Activated naive CD8-positive, alpha-beta T cell treated with anti-CD3 and anti-CD28 coated beads, Interleukin-2, amount 50 U/mL, for 24 hours (primary cell): ENCODE measurements around the gene TSPAN2.

Experiments
- ATAC-seq: fragments of 150-1000 bp; cut with Tn5 transposase; one replicate; pipeline ENCODE4 v1.10.0; 2021
- DNase-seq: peaks from one replicate; pipeline ENCODE4 v3.0.0; 2021
- H3K27ac Mint-ChIP-seq: one replicate; pipeline ENCODE4 v1.8.0; 2021; ENCODE audit warnings: mild to moderate bottlenecking, mixed read lengths
- H3K27me3 Mint-ChIP-seq: one replicate; pipeline ENCODE4 v1.8.0; 2021; ENCODE audit warnings: mixed read lengths
- H3K36me3 Mint-ChIP-seq: one replicate; pipeline ENCODE4 v1.8.0; 2021; ENCODE audit warnings: low read depth, mixed read lengths
- H3K4me1 Mint-ChIP-seq: one replicate; pipeline ENCODE4 v1.8.0; 2021; ENCODE audit warnings: mixed read lengths
- H3K4me3 Mint-ChIP-seq: one replicate; pipeline ENCODE4 v1.8.0; 2021; ENCODE audit warnings: mild to moderate bottlenecking, moderate library complexity, mixed read lengths
- H3K9me3 Mint-ChIP-seq: one replicate; pipeline ENCODE4 v1.8.0; 2021; ENCODE audit warnings: mixed read lengths

TSPAN2 gene

DNA sequence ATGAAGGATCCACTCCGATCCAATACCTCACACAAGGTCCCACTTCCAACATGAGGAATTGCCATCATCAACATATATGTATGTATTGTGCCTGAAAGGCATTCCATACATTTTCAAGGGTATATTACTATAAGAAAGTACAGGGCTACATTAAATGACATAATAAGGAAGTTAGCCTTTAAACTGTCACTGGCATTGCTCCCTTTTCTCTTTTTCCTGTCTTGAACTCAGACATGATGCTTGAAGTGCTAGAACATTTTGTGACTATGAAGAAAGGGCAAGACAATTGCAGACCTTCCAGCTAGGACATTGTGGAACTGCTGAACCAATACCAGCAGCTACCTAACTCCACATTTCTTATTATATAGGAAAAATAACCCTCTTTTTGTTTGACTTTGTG, 2.9 kb upstream of the TSPAN2 start:
- no peak for ATAC-seq

DNA sequence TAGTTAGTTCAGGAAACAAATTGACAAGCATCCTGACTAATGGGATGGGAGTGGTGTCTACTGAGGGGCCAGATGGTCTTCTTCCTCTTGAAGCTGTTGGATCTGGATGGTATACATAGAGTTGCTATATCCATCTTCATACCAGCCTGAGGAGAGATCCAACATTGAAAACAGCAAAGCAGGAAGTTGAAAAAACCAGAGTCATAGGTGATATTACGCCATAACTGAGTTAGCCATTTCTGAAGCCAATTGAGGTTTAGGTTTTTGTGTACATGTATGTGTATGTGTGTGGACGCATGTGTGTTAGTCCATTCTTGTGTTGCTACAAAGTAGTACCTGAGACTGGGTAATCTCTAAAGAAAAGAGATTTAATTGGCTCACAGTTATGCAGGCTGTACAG, 2.3 kb upstream of the TSPAN2 start:
- H3K9me3 Mint-ChIP-seq, result peaks cover 4% of the 10 kb centered on the region
- no peaks in the 10 kb centered on the region for H3K36me3 Mint-ChIP-seq
- H3K27ac Mint-ChIP-seq, result no peak overlapping the region
- H3K27me3 Mint-ChIP-seq, result peaks cover 8% of the 10 kb centered on the region
- DNase-seq (no peak), ATAC-seq (no peak)
- no peak overlapping the region for H3K4me3 Mint-ChIP-seq
- peaks cover 27% of the 10 kb centered on the region for H3K4me1 Mint-ChIP-seq

More for the DNA sequence above, 2.9 kb upstream of the TSPAN2 start:
- no peaks in the 10 kb centered on the region for H3K36me3 Mint-ChIP-seq
- no peak overlapping the region for H3K4me3 Mint-ChIP-seq
- H3K9me3 Mint-ChIP-seq, result peaks cover 4% of the 10 kb centered on the region
- H3K27me3 Mint-ChIP-seq, result peaks cover 8% of the 10 kb centered on the region
- no peak for DNase-seq
- H3K4me1 Mint-ChIP-seq, result peaks cover 27% of the 10 kb centered on the region
- H3K27ac Mint-ChIP-seq, result no peak overlapping the region

DNA sequence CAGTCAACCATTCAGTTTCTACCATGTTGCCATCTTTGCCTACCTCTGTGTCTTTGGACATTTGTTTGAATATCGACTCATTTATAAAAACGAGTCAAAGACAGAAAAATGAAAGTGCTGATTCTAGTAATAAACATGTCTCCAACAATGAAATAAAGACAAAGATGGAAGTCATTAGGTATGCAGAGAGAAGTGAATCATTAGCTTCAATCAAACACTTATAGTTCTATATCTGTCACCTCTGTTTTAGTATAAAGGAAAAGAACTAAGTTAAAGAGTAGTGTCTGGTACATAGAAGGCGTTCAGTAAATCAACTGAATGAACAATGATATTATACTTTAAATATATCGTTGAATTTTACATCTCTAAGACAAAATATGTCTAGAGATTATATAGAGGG, 1.7 kb upstream of the TSPAN2 start:
- no peaks in the 10 kb centered on the region for H3K36me3 Mint-ChIP-seq

DNA sequence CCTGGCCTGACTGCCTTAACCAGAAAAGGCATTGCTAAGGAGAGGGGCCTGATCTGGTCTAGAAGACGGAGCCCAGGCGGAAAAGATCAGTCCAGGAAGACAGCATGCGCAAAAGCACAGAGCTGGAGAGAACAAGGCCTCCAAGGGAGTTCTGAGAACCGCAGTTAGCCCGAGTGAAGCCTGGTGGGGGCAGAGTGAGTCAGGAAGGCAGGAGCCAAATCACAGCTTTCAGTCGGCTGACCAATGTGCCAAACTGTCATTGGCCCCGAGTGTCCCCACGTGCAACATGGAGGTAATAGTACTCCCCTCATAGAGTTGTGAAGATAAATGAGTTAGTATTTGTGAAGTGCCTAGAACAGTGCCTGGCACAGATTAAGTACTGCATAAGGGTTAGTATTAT, 1.2 kb upstream of the TSPAN2 start:
- H3K27me3 Mint-ChIP-seq, result peaks cover 8% of the 10 kb centered on the region
- H3K4me1 Mint-ChIP-seq, result peaks cover 33% of the 10 kb centered on the region
- ATAC-seq (no peak), DNase-seq (no peak)
- H3K9me3 Mint-ChIP-seq, result peaks cover 4% of the 10 kb centered on the region
- no peaks in the 10 kb centered on the region for H3K36me3 Mint-ChIP-seq
- H3K4me3 Mint-ChIP-seq, result peak overlapping the region; percentile 78
- no peak overlapping the region for H3K27ac Mint-ChIP-seq

More for the DNA sequence above, 1.7 kb upstream of the TSPAN2 start:
- Mint-ChIP-seq H3K4me3 (no peak overlapping the region), H3K27ac (no peak overlapping the region), H3K9me3 (peaks cover 4% of the 10 kb centered on the region), H3K27me3 (peaks cover 8% of the 10 kb centered on the region), H3K4me1 (peaks cover 29% of the 10 kb centered on the region)
- ATAC-seq (no peak), DNase-seq (no peak)

DNA sequence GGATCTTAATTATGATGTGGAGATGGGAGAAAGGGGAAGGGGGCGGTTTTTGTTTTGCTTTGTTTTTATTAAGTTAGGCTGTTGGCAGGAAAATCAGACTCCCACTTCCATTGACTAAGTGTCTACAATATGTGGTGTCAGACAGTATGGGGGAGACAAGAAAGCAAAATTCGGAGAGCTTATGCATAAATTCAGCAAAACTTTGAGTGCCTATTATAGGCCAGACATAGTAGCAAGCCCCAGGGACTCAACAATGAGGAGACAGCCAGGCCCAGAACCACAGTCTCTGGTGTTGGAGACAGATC, 835 bp upstream of the TSPAN2 start:
- DNase-seq, result no peak
- peaks cover 34% of the 10 kb centered on the region for H3K4me1 Mint-ChIP-seq
- H3K36me3 Mint-ChIP-seq, result no peaks in the 10 kb centered on the region
- no peak for ATAC-seq
- H3K27me3 Mint-ChIP-seq, result peaks cover 8% of the 10 kb centered on the region
- peaks cover 4% of the 10 kb centered on the region for H3K9me3 Mint-ChIP-seq
- H3K27ac Mint-ChIP-seq, result no peak overlapping the region
- peak overlapping the region; percentile 78 for H3K4me3 Mint-ChIP-seq

DNA sequence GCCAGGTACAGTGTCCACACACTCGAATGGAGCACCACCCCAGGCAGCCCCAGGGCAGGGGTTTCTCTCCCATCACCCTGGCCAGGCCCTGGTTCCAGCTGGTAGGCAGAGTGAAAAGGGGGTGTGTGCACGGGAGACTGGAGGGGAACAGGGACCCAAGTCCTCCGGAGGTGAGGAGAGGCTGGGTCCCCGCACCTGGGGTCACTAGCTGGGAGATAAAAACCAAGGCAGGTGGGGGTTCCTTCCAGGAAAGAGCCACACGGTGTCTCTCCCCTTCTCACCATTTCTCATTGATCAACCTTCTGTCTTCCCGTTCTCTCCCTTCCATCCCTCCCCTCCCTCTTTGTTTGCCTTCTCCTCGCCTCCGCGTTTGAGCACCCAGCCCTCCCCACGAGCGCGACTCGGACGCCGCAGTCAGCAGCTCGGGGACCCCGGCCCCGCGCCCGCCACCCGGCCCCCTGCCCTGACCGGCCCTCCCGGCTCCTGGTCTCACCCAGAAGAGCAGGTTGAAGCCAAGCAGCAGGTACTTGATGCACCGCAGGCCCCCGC, 358 bp downstream of the TSPAN2 start:
- Mint-ChIP-seq H3K27me3 (peaks cover 8% of the 10 kb centered on the region), H3K36me3 (no peaks in the 10 kb centered on the region), H3K4me3 (peak overlapping the region; percentile 60), H3K27ac (no peak overlapping the region), H3K9me3 (peaks cover 4% of the 10 kb centered on the region), H3K4me1 (peaks cover 39% of the 10 kb centered on the region)
- DNase-seq (no peak), ATAC-seq (no peak)

DNA sequence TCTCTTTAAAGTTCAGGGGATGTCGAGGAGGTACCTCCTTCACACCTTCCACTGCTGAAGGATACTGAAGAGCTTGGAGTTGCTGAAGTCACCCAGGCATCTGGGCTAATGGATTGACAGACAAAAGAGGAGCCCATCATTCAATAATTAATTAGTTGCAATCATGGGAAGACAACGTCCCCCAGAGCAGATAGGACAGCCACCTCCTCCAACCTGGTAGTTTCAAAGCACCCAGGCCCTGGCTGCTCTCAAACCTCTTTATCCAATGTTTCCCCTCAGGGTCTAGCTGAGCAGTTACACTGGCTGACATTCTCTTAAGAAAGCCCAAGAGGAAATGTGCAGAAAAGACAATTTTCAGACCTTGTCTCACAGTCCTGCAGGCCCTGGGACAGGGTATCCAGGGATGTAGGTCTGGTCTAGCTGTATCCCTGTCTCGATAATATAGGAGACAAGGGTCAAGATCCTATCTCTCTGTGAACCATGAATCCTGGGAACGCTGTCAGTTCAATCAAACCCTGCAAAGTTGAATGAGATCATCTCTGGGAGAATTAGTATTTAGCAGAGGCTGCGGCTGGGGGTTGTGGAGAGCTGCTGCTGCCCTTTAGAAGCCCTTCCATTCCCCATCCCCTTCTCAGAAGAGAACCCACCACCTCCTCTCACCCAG, 1.1 kb downstream of the TSPAN2 start:
- no peak for DNase-seq
- H3K9me3 Mint-ChIP-seq, result peaks cover 4% of the 10 kb centered on the region

DNA sequence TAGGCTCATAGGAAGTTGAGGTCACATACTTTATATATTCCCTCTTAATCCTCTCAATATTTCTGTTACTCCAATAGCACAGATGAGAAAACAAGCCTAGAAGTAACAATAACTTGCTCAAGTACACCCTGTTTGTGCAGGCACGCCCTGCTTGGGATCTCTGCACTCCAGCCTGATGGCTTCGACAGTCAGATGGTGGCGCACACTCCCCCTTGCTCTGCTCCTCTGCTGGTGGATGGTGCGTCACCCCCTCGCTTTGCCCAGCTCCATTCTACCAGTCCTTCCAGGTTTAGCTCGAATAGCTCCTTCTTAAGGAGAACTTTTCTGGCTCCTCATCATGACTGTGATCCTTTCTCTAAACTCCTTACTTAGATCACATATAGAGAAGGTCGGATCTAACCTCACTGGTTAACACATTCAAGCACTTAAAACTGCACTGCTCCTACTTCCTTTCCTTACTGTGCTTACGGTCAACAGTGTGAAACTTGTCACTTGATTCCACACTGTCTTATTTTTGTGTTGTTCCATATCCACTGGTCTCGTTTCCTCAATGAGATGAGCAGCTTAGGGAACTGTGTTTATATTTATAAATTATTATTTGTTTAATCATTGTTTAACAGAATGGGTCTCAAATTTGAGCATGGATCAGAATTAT, 3.0 kb downstream of the TSPAN2 start:
- H3K4me3 Mint-ChIP-seq, result no peak overlapping the region
- DNase-seq (no peak), ATAC-seq (no peak)
- peaks cover 8% of the 10 kb centered on the region for H3K27me3 Mint-ChIP-seq
- H3K9me3 Mint-ChIP-seq, result peaks cover 4% of the 10 kb centered on the region
- H3K36me3 Mint-ChIP-seq, result no peaks in the 10 kb centered on the region
- peaks cover 36% of the 10 kb centered on the region for H3K4me1 Mint-ChIP-seq
- H3K27ac Mint-ChIP-seq, result no peak overlapping the region

More for the DNA sequence above, 1.1 kb downstream of the TSPAN2 start:
- peak overlapping the region; percentile 60 for H3K4me3 Mint-ChIP-seq
- H3K36me3 Mint-ChIP-seq, result no peaks in the 10 kb centered on the region
- H3K27ac Mint-ChIP-seq, result no peak overlapping the region
- peaks cover 39% of the 10 kb centered on the region for H3K4me1 Mint-ChIP-seq
- ATAC-seq, result no peak
- peaks cover 8% of the 10 kb centered on the region for H3K27me3 Mint-ChIP-seq

DNA sequence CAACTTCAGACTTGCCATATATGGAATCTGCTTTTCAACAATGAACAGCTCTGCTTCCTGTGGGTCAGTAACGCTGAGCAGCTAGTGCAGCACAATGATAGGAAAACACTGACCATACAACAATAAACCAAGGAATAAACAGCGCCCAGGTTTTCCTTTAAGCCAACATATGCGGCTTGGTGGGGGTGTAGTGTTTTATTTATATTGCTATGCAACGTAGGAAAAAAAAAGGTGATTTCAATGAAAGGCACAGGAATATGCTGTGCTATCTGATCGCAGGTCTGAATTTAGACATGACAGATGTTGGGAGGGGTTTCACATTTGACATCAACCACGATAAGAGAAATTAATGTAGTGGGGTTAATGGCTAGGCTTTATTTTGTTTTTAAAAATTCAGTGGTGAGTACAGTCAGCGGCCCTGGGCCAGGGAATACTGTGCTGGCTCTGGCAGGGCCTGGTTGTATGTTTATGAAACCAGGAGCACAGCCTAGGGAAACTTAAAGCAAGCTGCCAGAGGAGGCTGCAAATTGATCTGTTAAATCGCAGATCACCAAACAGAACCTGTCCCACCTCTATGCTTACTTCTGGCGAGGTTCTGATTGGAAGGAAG, 4.3 kb downstream of the TSPAN2 start:
- ATAC-seq (no peak), DNase-seq (no peak)
- Mint-ChIP-seq H3K4me3 (no peak overlapping the region), H3K4me1 (peaks cover 25% of the 10 kb centered on the region), H3K36me3 (no peaks in the 10 kb centered on the region), H3K27ac (no peak overlapping the region), H3K27me3 (peaks cover 8% of the 10 kb centered on the region), H3K9me3 (no peaks in the 10 kb centered on the region)

DNA sequence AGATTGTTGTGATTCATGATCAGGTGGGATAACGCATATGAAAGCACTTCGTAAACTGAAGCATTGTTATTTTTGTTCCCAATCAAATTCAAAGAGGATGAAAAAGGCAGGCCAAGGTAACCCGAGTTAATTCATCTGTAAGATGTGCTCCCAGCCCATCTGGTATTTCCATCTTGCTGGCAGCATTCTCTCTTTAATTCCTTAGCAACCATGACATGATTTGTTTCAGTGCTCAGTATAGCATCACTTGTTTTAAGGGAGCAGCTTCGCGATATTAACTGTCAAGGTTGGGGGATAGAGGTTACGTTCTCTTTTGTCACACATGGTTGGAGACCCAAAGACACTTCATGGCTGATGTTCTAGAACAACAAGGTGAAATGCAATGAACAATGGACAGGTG, 6.4 kb downstream of the TSPAN2 start:
- no peak for DNase-seq
- H3K4me1 Mint-ChIP-seq, result peaks cover 13% of the 10 kb centered on the region
- H3K27ac Mint-ChIP-seq, result no peak overlapping the region
- H3K4me3 Mint-ChIP-seq, result no peak overlapping the region
- ATAC-seq, result no peak
- no peaks in the 10 kb centered on the region for H3K36me3 Mint-ChIP-seq
- no peaks in the 10 kb centered on the region for H3K27me3 Mint-ChIP-seq
- H3K9me3 Mint-ChIP-seq, result no peaks in the 10 kb centered on the region

DNA sequence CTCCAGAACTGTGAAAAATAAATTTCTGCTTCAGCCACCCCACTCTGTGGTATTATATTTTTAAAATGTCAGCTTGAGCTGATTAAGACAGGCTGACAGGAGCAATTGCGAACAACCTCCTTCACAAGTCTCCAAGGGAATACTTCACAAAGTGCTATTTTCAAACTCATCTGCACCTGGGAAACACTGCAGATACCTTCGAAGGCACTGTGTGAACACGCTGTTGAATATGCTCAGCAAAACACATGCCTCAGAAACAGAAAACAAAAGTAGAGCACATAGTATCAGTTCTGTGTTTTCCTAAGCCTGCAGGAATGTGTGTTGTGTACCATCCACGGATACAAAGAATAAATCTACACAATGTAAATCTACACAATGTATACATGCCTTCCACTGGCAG, 10.6 kb downstream of the TSPAN2 start:
- H3K27me3 Mint-ChIP-seq, result peaks cover 11% of the 10 kb centered on the region
- peaks cover 22% of the 10 kb centered on the region for H3K4me1 Mint-ChIP-seq
- H3K9me3 Mint-ChIP-seq, result no peaks in the 10 kb centered on the region
- ATAC-seq (no peak), DNase-seq (no peak)
- no peaks in the 10 kb centered on the region for H3K36me3 Mint-ChIP-seq
- H3K27ac Mint-ChIP-seq, result no peak overlapping the region
- no peak overlapping the region for H3K4me3 Mint-ChIP-seq

DNA sequence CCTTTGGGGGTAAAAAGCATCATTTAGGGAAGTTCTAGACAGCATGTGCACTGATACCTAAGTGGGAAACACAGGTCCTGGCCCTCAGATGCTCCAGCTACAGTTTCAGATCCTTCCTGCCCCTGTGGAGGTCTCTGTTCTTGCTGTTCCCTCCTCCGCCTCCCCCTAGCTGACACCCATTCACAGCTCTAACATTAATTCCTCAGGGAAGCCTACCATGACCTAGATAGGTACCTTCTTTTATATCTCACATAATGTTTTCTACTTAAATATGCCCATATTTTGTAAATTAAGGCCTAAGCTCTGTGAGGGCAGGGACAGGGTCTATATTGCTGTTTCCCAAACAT, 11.3 kb downstream of the TSPAN2 start:
- no peak overlapping the region for H3K4me3 Mint-ChIP-seq
- no peak for DNase-seq
- no peaks in the 10 kb centered on the region for H3K36me3 Mint-ChIP-seq
- no peaks in the 10 kb centered on the region for H3K9me3 Mint-ChIP-seq
- peaks cover 11% of the 10 kb centered on the region for H3K27me3 Mint-ChIP-seq
- no peak for ATAC-seq
- H3K4me1 Mint-ChIP-seq, result peaks cover 30% of the 10 kb centered on the region
- H3K27ac Mint-ChIP-seq, result no peak overlapping the region

DNA sequence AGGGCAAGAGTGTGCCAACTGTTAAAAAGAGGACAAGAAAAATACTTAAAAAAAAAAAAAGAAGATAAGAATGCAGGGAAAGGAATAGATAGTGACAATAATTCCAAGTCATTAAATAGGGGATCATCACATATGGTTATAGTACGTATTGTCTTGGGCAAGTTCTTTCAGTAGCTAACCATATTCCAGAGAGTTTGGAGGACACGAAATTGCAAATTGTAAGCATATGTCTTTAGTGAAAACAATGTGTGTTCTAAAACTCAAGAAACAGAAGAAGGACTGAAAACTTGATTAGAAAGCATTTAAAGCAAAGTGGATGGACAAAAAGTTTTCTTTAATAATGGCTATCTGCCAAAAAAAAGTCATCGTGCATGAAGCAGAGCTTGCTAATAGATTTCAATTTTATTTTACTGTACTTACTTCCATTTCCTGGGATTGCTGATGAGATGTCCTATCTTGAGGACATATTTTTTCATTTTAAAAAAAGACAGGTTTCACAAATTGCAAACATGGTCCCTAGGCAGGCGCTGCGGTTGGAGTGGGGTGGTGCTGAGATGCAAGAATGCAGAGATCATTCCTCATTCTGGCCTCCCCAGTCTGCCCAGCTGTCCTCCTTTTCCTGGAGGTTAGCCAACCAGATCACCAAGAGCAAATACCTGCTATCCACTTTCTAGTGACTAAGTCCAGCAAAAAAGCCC, 11.9 kb downstream of the TSPAN2 start:
- no peaks in the 10 kb centered on the region for H3K36me3 Mint-ChIP-seq
- no peaks in the 10 kb centered on the region for H3K9me3 Mint-ChIP-seq

DNA sequence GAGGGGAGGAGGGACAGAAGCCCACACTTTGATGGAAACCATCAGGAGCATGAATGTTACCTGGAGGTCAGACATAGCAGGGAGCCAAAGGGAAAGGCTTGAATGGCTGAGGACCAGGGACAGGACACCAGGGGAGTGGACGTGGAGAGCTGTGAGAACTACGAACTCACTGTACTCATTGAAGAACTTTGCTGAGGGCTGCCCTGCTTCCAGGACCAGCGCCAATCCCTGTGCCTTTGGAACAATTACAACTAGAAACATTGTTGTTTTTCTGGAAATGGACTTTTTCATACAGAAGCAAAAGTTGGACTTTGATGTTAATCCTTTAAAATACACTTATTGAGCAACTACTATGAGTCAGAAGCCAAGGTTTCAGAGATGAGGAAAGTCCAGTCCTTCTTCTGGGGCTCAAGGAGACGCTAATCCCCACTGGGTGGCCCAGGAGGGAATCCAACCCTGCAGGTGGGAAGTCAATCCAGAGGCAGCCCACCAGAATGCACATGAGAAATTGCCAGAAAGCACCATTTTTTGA, 12.9 kb downstream of the TSPAN2 start:
- H3K27ac Mint-ChIP-seq, result no peak overlapping the region
- DNase-seq (no peak), ATAC-seq (no peak)
- no peak overlapping the region for H3K4me3 Mint-ChIP-seq
- no peaks in the 10 kb centered on the region for H3K36me3 Mint-ChIP-seq
- peaks cover 45% of the 10 kb centered on the region for H3K4me1 Mint-ChIP-seq
- H3K27me3 Mint-ChIP-seq, result peaks cover 11% of the 10 kb centered on the region
- H3K9me3 Mint-ChIP-seq, result no peaks in the 10 kb centered on the region

More for the DNA sequence above, 11.9 kb downstream of the TSPAN2 start:
- H3K27ac Mint-ChIP-seq, result no peak overlapping the region
- H3K4me1 Mint-ChIP-seq, result peaks cover 35% of the 10 kb centered on the region
- no peak for ATAC-seq
- H3K4me3 Mint-ChIP-seq, result no peak overlapping the region
- H3K27me3 Mint-ChIP-seq, result peaks cover 11% of the 10 kb centered on the region
- no peak for DNase-seq
